ENCODE results near the gene RPL11. TPM values are rescaled to one million over a fixed set of nuclear protein-coding genes. Genes with fewer than 3 reads are reported as not detected.

The RPL11 gene
- total RNA-seq, 1 donor from 2014 or later = 948 TPM

DNA sequence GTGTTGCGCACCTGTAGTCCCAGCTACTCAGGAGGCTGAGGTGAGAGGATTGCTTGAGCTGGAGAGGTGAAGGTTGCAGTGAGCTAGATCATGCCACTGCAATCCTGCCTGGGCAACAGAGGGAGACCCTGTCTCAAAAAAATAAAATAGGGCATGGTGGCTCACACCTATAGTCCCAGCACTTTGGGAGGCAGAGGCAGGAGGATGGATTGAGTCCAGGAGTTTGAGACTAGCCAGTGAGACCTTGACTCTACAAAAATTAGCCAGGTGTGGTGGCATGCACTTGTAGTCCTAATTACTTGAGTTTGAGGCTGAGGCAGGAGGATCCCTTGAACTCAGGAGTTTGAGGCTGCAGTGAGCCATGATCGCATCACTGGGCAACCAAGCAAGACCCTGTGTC is 9.7 kb downstream of the RPL11 start:
- Histone ChIP-seq H3K4me1 (peaks cover 7% of the 10 kb centered on the region), H3K27ac (no peak overlapping the region), H3K9me3 (no peaks in the 10 kb centered on the region), H3K4me3 (no peak overlapping the region), H3K27me3 (no peaks in the 10 kb centered on the region), H3K36me3 (peaks cover 4 to 67% of the 10 kb centered on the region in 2 donors)
- TF ChIP-seq POLR2AphosphoS5 (IDR thresholded peaks at IDR 0.05; ENCODE audit: insufficient read depth in 1 of 2, low read depth in 1 of 2) = no peak
- intact Hi-C loops (cut with DNase I) = no loop called here
- no peak for DNase-seq (ENCODE audit: extremely low spot score in 2 of 2)

- Histone ChIP-seq H3K36me3 (peaks cover 4 to 61% of the 10 kb centered on the region in 2 donors), H3K4me3 (no peak overlapping the region), H3K4me1 (peaks cover 4% of the 10 kb centered on the region), H3K27ac (no peak overlapping the region), H3K9me3 (no peaks in the 10 kb centered on the region), H3K27me3 (no peaks in the 10 kb centered on the region)
- intact Hi-C loops (cut with DNase I) = no loop called here
- TF ChIP-seq CTCF (IDR thresholded peaks at IDR 0.05) (no peak), POLR2AphosphoS5 (IDR thresholded peaks at IDR 0.05; ENCODE audit: insufficient read depth in 1 of 2, low read depth in 1 of 2) (no peak), POLR2A (IDR thresholded peaks at IDR 0.05) (no peak)
- no peak for DNase-seq (ENCODE audit: extremely low spot score in 2 of 2)
These were observed 10.4 kb downstream of the RPL11 start for GRCh38 chr1:23701996-23702395.

GRCh38 chr1:23704834-23705495 is 13.4 kb downstream of the RPL11 start:
- no peaks in the 10 kb centered on the region for H3K27me3 ChIP-seq
- H3K27ac ChIP-seq = no peak overlapping the region
- no peak overlapping the region for H3K4me3 ChIP-seq
- no peaks in the 10 kb centered on the region for H3K9me3 ChIP-seq
- peaks cover 4 to 33% of the 10 kb centered on the region in 2 donors for H3K36me3 ChIP-seq
- no peak for DNase-seq (ENCODE audit: extremely low spot score in 2 of 2)
- intact Hi-C loops (cut with DNase I) = no loop called here
- H3K4me1 ChIP-seq = no peaks in the 10 kb centered on the region
- no peak for TF ChIP-seq POLR2A (IDR thresholded peaks at IDR 0.05)
- no peak for TF ChIP-seq CTCF (IDR thresholded peaks at IDR 0.05)
- no peak for TF ChIP-seq POLR2AphosphoS5 (IDR thresholded peaks at IDR 0.05; ENCODE audit: insufficient read depth in 1 of 2, low read depth in 1 of 2)

DNA sequence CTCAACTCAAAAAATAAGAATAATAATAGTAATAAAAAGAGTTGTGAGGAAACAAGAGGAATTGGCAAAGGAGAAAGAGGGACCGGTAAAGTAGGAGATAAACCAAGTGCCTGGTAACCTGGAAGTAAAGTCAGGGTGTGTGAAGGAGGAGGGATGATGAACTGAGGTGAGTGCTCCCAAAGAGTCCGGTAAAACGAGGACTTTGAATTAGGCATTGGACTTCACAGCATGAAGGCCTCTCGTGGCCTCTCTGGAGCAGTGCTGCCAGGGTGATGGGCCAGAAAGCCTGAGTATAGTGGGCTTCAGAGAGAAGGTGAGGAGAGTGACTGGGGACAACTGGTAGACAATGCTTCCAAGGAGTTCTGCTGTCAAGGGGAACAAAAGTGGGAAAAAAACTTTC is 17.6 kb downstream of the RPL11 start:
- intact Hi-C loops (cut with DNase I) = no loop called here
- DNase-seq (ENCODE audit: extremely low spot score in 2 of 2) = no peak

GRCh38 chr1:23718482-23718881 is 26.9 kb downstream of the RPL11 start:
- H3K27ac ChIP-seq = no peak overlapping the region
- no peaks in the 10 kb centered on the region for H3K36me3 ChIP-seq
- H3K4me3 ChIP-seq = no peak overlapping the region
- peaks cover 12% of the 10 kb centered on the region for H3K4me1 ChIP-seq
- no peak for TF ChIP-seq CTCF (IDR thresholded peaks at IDR 0.05)
- TF ChIP-seq POLR2A (IDR thresholded peaks at IDR 0.05) = no peak
- TF ChIP-seq POLR2AphosphoS5 (IDR thresholded peaks at IDR 0.05; ENCODE audit: insufficient read depth in 1 of 2, low read depth in 1 of 2) = no peak
- no peak for DNase-seq (ENCODE audit: extremely low spot score in 2 of 2)
- intact Hi-C loops (cut with DNase I) = no loop called here
- no peaks in the 10 kb centered on the region for H3K27me3 ChIP-seq
- H3K9me3 ChIP-seq = no peaks in the 10 kb centered on the region

More for the DNA sequence above, 17.6 kb downstream of the RPL11 start:
- TF ChIP-seq CTCF (IDR thresholded peaks at IDR 0.05) (no peak), POLR2AphosphoS5 (IDR thresholded peaks at IDR 0.05; ENCODE audit: insufficient read depth in 1 of 2, low read depth in 1 of 2) (no peak)
- Histone ChIP-seq H3K9me3 (no peaks in the 10 kb centered on the region), H3K27me3 (no peaks in the 10 kb centered on the region), H3K4me3 (no peak overlapping the region), H3K27ac (no peak overlapping the region), H3K4me1 (no peaks in the 10 kb centered on the region), H3K36me3 (peaks cover 4 to 8% of the 10 kb centered on the region in 2 donors)
